Measurements from ENCODE around the gene CAMTA1.

CAMTA1 gene

DNA sequence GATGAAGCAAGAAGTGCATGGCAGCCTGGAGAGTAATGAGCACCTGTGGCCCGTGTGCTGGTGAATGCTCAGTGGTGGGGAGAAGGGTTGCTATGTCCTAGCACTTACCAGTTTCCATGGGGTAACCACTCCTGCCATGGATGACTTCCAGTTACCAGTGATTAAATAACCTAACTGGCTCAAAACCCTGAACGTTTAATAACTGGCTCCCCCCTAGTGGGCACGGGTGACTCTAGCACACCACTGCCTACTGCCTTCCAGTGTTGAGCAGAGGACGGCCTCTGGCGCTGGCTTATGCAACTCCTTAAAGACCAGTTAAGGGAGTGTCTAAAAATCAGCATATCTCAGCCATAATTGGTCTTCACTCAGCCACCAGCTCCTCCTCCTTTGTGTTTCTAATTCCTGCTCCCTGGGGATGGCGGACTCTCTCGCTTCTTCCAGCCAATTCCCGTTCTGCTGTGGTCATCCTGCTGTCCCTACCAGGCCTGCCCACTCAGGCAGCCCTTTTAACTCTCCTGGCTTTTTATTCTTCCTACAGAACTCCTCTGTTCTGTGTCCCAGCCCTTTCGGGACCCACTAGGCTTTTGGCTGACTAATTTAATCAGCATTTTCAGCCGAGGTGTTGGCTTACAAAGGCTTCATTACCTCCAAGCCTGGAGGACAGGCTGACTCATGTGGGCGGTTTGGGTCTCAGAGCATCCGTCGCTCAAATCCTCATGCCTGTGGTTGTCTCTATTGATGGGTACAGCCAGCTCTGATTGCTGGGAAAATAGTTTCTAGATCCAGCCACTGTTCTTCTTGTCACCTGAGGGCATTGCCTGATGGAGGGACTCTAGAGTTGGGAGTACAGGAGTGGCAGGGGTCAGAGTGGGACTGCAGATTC is 332.4 kb downstream of the CAMTA1 start:
- H3K27ac ChIP-seq: peak overlapping the region; percentile 89
- no peak; the same call in 1 of the 2 replicates for TF ChIP-seq CTCF (conservative IDR thresholded peaks at IDR 0.05; ENCODE audit: low read depth)
- POLR2A ChIA-PET (ENCODE audit: low non-redundant PET): no interaction called here
- CTCF ChIA-PET: interaction anchor here (0.5 to 1.0 kb wide), 3 partner anchors 48 to 1342 kb away, joined by 3 to 5 read pairs (median 4); no protein-coding TSS in a partner anchor
- peak; percentile 80 for DNase-seq (ENCODE audit: low spot score)

GRCh38 chr1:7119156-7119555 is 333.9 kb downstream of the CAMTA1 start:
- POLR2A ChIA-PET (ENCODE audit: low non-redundant PET): no interaction called here
- no peak for DNase-seq (ENCODE audit: low spot score)
- no peak overlapping the region for H3K27ac ChIP-seq
- TF ChIP-seq CTCF (conservative IDR thresholded peaks at IDR 0.05; ENCODE audit: low read depth): no peak
- CTCF ChIA-PET: no interaction called here

- TF ChIP-seq CTCF (conservative IDR thresholded peaks at IDR 0.05; ENCODE audit: low read depth): no peak
These were observed 335.8 kb downstream of the CAMTA1 start for GRCh38 chr1:7120863-7121621.

DNA sequence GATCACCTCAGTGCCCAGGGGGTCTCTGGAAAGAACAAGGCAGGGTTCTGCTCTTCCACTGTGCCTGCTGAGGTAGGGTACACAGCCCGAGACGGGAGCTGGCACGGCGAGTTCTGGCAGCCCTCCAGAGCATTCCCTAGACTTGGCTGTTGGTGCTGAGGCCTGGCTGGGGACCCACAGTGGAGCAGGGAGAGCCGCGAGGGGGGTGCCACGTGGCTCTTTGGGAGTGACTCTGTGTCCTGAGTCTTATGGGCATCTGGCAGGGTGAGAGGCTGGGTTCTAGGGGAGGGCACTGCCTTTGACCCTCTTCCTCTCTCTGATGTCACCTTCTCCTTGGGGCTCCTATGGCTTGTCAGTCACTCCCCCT is 336.4 kb downstream of the CAMTA1 start:
- no peak for DNase-seq (ENCODE audit: low spot score)
- POLR2A ChIA-PET (ENCODE audit: low non-redundant PET): no interaction called here
- H3K27ac ChIP-seq: no peak overlapping the region
- CTCF ChIA-PET: interaction anchor here (0.7 kb wide), 1 partner anchor 499 kb away, joined by 3 read pairs; no protein-coding TSS in a partner anchor
- TF ChIP-seq CTCF (conservative IDR thresholded peaks at IDR 0.05; ENCODE audit: low read depth): no peak

More at GRCh38 chr1:7120863-7121621, 335.8 kb downstream of the CAMTA1 start:
- POLR2A ChIA-PET (ENCODE audit: low non-redundant PET): no interaction called here
- no peak for DNase-seq (ENCODE audit: low spot score)
- CTCF ChIA-PET: no interaction called here
- H3K27ac ChIP-seq: no peak overlapping the region

DNA sequence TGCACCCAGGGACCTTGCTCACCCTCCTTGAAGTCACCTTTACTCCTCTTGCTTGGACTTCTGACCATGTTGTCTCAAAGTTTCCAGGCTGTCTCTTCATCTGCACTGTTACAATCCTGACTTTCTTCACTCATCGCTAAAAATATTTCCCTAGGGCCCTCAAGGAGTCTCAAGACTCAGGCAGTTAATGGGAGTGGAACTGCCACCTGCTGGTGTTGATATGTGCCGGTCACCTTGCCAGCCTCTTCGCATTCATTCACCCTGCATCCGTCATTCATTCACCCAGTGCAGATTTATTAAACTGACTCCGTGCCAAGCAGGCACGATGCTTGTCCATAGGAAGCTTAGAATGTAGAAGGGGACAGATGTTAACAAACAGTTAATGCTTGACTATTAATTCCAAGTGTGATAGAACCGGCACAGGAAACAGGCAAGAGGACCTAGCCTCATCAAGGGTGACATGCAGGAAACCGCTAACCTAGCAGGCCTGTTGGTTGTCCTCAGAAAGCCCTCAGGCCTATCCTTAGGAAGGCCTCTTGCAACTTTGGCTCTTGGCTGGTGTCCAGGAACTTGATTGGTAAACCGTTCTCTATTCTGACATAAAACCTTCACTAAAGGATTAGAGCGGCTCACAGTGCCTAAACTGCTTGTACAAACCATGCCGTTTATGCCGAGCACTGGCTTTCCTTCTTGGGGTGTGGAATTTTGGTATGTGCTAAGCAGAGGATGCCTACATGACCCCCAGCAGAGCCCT is 342.2 kb downstream of the CAMTA1 start:
- no peak overlapping the region for H3K27ac ChIP-seq
- CTCF ChIA-PET: no interaction called here
- no peak for DNase-seq (ENCODE audit: low spot score)
- POLR2A ChIA-PET (ENCODE audit: low non-redundant PET): no interaction called here
- TF ChIP-seq CTCF (conservative IDR thresholded peaks at IDR 0.05; ENCODE audit: low read depth): no peak

- DNase-seq (ENCODE audit: low spot score): no peak
- POLR2A ChIA-PET (ENCODE audit: low non-redundant PET): interaction anchor here (0.7 kb wide), 1 partner anchor 39 kb away, joined by 4 read pairs; no protein-coding TSS in a partner anchor
These were observed 343.0 kb downstream of the CAMTA1 start for GRCh38 chr1:7128293-7128692.

More at GRCh38 chr1:7128293-7128692, 343.0 kb downstream of the CAMTA1 start:
- H3K27ac ChIP-seq: no peak overlapping the region
- CTCF ChIA-PET: no interaction called here
- no peak for TF ChIP-seq CTCF (conservative IDR thresholded peaks at IDR 0.05; ENCODE audit: low read depth)
